CD4-positive, alpha-beta T cell (primary cell): ENCODE measurements around the gene ATP6V1G3. TPM values are rescaled to one million over a fixed set of nuclear protein-coding genes. Genes with fewer than 3 reads are reported as not detected.
A peak's percentile ranks its signal among the peaks of the same experiment; 100 is the strongest.

Source experiments
- ATAC-seq: fragments of 200-7000 bp; cut with Tn5 transposase; one replicate; pipeline ENCODE4 v1.10.0; 2022; ENCODE audit warnings: mild to moderate bottlenecking; ENCODE audit not compliant: poor library complexity
- CTCF ChIA-PET: fragments of 350-600 bp; sonication (Branson Sonifier 250); formaldehyde crosslinking; loops from one replicate; lab custom pipeline; 2021; ENCODE audit warnings: antibody characterized with exemption, inconsistent platforms; lab: Charles Lee
- POLR2A ChIA-PET: fragments of 350-600 bp; sonication (Branson Sonifier 250); formaldehyde crosslinking; loops from one replicate; lab custom pipeline; 2021; ENCODE audit warnings: antibody characterized with exemption, inconsistent platforms; lab: Charles Lee
- DNase-seq, 14 experiments: peaks; one replicate each; pipeline ENCODE4 v3.0.0-alpha.2; 2013 to 2020; ENCODE audit warnings: mixed read lengths in 2 of 14
- H3K27ac ChIP-seq, 2 donors: one replicate each; pipeline versions ENCODE4 v1.5.1 to v1.7.0; 2013; ENCODE audit warnings: low read length in 2 of 2, low read depth in 1 of 2, mild to moderate bottlenecking in 1 of 2
- H3K27me3 ChIP-seq, 2 experiments: 1 replicate in 1 of 2; 2 replicates in 1 of 2; pipeline versions ENCODE4 v1.6.1 to v1.7.0; 2013; ENCODE audit warnings: low read length in 2 of 2, control low read depth in 1 of 2, mild to moderate bottlenecking in 1 of 2, moderate library complexity in 1 of 2; ENCODE audit not compliant: insufficient read depth in 2 of 2, control insufficient read depth in 1 of 2
- H3K36me3 ChIP-seq: one replicate; pipeline ENCODE4 v1.6.1; 2013; ENCODE audit warnings: low read length, control low read depth; ENCODE audit not compliant: insufficient read depth
- H3K4me1 ChIP-seq: one replicate; pipeline ENCODE4 v1.6.1; 2013; ENCODE audit warnings: low read length, control low read depth; ENCODE audit not compliant: insufficient read depth
- H3K4me3 ChIP-seq: one replicate; pipeline ENCODE4 v1.5.1; 2013; ENCODE audit warnings: mild to moderate bottlenecking, low read length, moderate library complexity
- H3K9me3 ChIP-seq, 2 experiments: 1 replicate in 1 of 2; 2 replicates in 1 of 2; pipeline versions ENCODE4 v1.6.1 to v1.7.0; 2013; ENCODE audit warnings: low read length in 2 of 2, mild to moderate bottlenecking in 2 of 2, control low read depth in 1 of 2, moderate library complexity in 1 of 2; ENCODE audit not compliant: control insufficient read depth in 1 of 2, insufficient read depth in 1 of 2
- H3K27ac Mint-ChIP-seq: one replicate; pipeline ENCODE4 v1.8.0; 2020; ENCODE audit warnings: mixed read lengths
- H3K27me3 Mint-ChIP-seq: one replicate; pipeline ENCODE4 v1.8.0; 2021; ENCODE audit warnings: mixed read lengths
- H3K36me3 Mint-ChIP-seq: one replicate; pipeline ENCODE4 v1.8.0; 2021; ENCODE audit warnings: low read depth, mixed read lengths
- H3K4me1 Mint-ChIP-seq: one replicate; pipeline ENCODE4 v1.8.0; 2021; ENCODE audit warnings: low read depth, mixed read lengths
- H3K4me3 Mint-ChIP-seq: one replicate; pipeline ENCODE4 v1.8.0; 2020; ENCODE audit warnings: mild to moderate bottlenecking, mixed read lengths
- H3K9me3 Mint-ChIP-seq: one replicate; pipeline ENCODE4 v1.8.0; 2020; ENCODE audit warnings: mixed read lengths
- intact Hi-C, 2 experiments: fragments of 100-400 bp; cut with DNase I in 1 of 2; cut with micrococcal nuclease in 1 of 2; formaldehyde crosslinking; loops; one replicate each; pipeline versions ENCODE4 v1.15.1 to v1.9.0; 2023 to 2025; cut with DNase I, micrococcal nuclease
- total RNA-seq, 174 experiments: library from RNA in 2 of 174; stranded (reverse) in 2 of 174; gene quantifications; one replicate each; pipeline ENCODE4 v1.2.3 and lab custom pipeline; 2021 to 2026
- TF ChIP-seq, protein P1 (sequence below): fragments of 200-600 bp; IDR thresholded peaks from one replicate; pipeline ENCODE4 v1.8.0; 2022; ENCODE audit warnings: antibody characterized with exemption, mild to moderate bottlenecking

ATP6V1G3 gene
- total RNA-seq, 2 experiments from 2014 or later, result not detected

DNA sequence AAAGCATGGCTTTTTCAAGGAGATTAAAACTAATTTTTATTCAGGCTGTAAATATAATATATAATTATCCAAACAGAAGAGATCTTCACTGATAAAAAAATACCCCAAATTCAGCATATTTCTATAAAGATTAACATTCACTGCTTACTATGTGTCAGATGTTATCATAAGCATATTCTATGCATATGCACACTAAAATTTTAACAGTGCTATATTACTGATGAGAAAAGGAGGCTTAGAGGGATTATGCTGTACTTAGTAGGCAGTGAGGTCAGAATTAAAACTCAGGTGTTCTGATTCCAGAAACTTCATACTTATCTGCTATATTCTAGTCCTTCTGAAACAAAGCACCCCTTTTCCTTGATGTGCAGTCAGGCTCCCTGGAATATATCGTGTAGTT, 33.8 kb upstream of the ATP6V1G3 start:
- no peak overlapping the region for H3K4me3 ChIP-seq
- ChIA-PET POLR2A (interaction anchor here (1.4 kb wide), 1 partner anchor 83 kb away, joined by 3 read pairs; no protein-coding TSS in a partner anchor), CTCF (no interaction called here)
- H3K4me1 ChIP-seq, result no peaks in the 10 kb centered on the region
- DNase-seq (no peak), ATAC-seq (no peak)
- H3K9me3 ChIP-seq, result no peaks in the 10 kb centered on the region
- no peak overlapping the region for H3K27ac Mint-ChIP-seq
- TF ChIP-seq, protein P1, sequence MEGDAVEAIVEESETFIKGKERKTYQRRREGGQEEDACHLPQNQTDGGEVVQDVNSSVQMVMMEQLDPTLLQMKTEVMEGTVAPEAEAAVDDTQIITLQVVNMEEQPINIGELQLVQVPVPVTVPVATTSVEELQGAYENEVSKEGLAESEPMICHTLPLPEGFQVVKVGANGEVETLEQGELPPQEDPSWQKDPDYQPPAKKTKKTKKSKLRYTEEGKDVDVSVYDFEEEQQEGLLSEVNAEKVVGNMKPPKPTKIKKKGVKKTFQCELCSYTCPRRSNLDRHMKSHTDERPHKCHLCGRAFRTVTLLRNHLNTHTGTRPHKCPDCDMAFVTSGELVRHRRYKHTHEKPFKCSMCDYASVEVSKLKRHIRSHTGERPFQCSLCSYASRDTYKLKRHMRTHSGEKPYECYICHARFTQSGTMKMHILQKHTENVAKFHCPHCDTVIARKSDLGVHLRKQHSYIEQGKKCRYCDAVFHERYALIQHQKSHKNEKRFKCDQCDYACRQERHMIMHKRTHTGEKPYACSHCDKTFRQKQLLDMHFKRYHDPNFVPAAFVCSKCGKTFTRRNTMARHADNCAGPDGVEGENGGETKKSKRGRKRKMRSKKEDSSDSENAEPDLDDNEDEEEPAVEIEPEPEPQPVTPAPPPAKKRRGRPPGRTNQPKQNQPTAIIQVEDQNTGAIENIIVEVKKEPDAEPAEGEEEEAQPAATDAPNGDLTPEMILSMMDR, result no peak
- no peak overlapping the region for H3K4me3 Mint-ChIP-seq
- H3K27ac ChIP-seq, result no peak overlapping the region
- H3K27me3 ChIP-seq, result no peaks in the 10 kb centered on the region
- peaks cover 37% of the 10 kb centered on the region for H3K4me1 Mint-ChIP-seq
- H3K36me3 ChIP-seq, result no peaks in the 10 kb centered on the region
- intact Hi-C loops, result no loop called here
- no peaks in the 10 kb centered on the region for H3K9me3 Mint-ChIP-seq
- H3K36me3 Mint-ChIP-seq, result no peaks in the 10 kb centered on the region
- H3K27me3 Mint-ChIP-seq, result no peaks in the 10 kb centered on the region

DNA sequence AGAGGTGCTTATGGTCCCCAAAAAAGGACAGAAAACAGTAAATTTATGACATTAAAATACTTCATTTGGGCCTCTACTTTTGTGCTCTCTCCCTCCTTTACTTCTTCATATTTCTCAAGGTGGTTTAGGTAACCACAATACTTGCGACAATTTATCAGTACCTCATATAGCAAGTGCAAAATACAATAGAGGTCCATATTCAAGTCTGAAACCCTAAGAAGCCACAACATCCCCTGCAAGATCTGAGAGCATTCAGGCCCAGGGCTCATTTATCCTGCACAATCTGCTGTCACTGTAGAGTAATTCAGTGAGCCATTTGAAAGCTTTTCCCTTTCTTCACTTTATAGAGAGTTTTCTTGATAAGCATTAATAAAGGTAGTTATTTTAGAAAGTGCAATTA, 24.2 kb upstream of the ATP6V1G3 start:
- H3K36me3 ChIP-seq, result no peaks in the 10 kb centered on the region
- peak overlapping the region; percentile 17 for H3K4me3 Mint-ChIP-seq
- peak in 5 of 14 experiments; percentile 8 to 67 (median 42) for DNase-seq
- H3K27ac ChIP-seq, result peak overlapping the region in 1 of 2 donors; percentile 10
- peak; percentile 83 for ATAC-seq
- peaks cover 10% of the 10 kb centered on the region for H3K4me1 ChIP-seq
- H3K4me1 Mint-ChIP-seq, result peaks cover 68% of the 10 kb centered on the region
- H3K36me3 Mint-ChIP-seq, result peaks cover 8% of the 10 kb centered on the region
- H3K27ac Mint-ChIP-seq, result peak overlapping the region; percentile 51
- intact Hi-C loops, result loop anchor here (5.0 kb wide), 2 partner anchors 33 to 38 kb away; no protein-coding TSS in a partner anchor
- POLR2A ChIA-PET, result interaction anchor here (0.6 to 1.6 kb wide), 6 partner anchors 8 to 72 kb away, joined by 3 to 9 read pairs (median 3); no protein-coding TSS in a partner anchor
- H3K27me3 Mint-ChIP-seq, result no peaks in the 10 kb centered on the region
- no peaks in the 10 kb centered on the region for H3K27me3 ChIP-seq
- TF ChIP-seq, protein P1, result no peak
- H3K9me3 ChIP-seq, result peaks cover 0 to 5% of the 10 kb centered on the region in 2 experiments
- CTCF ChIA-PET, result no interaction called here
- H3K4me3 ChIP-seq, result no peak overlapping the region
- peaks cover 6% of the 10 kb centered on the region for H3K9me3 Mint-ChIP-seq

DNA sequence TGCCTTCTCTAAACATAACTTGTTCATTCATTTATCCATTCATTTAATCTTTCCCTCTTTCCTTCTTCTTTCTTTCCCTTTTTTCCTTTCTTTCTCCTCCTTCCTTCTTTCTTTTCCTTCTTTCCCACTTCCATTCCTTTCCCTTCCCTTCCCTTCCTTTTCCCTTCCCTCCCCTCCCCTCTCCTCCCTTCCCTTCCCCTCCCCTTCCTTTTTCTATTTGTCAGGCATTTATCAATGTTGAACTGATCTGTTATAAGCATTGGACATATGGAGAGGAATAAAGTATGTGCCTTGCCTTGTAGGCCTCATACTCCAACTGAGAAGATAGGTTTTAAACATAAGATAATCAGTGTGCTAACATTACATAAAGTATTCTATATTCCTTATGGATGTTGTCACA, 23.7 kb upstream of the ATP6V1G3 start:
- peak overlapping the region in 1 of 2 donors; percentile 10 for H3K27ac ChIP-seq
- Mint-ChIP-seq H3K9me3 (peaks cover 6% of the 10 kb centered on the region), H3K4me1 (peaks cover 71% of the 10 kb centered on the region), H3K27me3 (no peaks in the 10 kb centered on the region), H3K27ac (peak overlapping the region; percentile 51), H3K36me3 (peaks cover 8% of the 10 kb centered on the region), H3K4me3 (peak overlapping the region; percentile 1)
- H3K27me3 ChIP-seq, result no peaks in the 10 kb centered on the region
- H3K9me3 ChIP-seq, result peaks cover 0 to 5% of the 10 kb centered on the region in 2 experiments
- H3K4me1 ChIP-seq, result peaks cover 10% of the 10 kb centered on the region
- CTCF ChIA-PET, result no interaction called here
- intact Hi-C loops, result loop anchor here in 1 of 2 experiments (5.0 kb wide), 1 partner anchor 33 kb away; no protein-coding TSS in a partner anchor
- TF ChIP-seq, protein P1, result no peak
- ATAC-seq (no peak), DNase-seq (no peak)
- no peaks in the 10 kb centered on the region for H3K36me3 ChIP-seq
- no peak overlapping the region for H3K4me3 ChIP-seq
- POLR2A ChIA-PET, result interaction anchor here (0.6 to 1.6 kb wide), 6 partner anchors 8 to 73 kb away, joined by 3 to 9 read pairs (median 3); no protein-coding TSS in a partner anchor
